LNCAP (cell line): ENCODE results near the gene FAM174C.

Source experiments
- CTCF ChIP-seq: fragments of 450-650 bp; IDR thresholded peaks from 2 replicates; pipeline ENCODE4 v1.5.1; 2017; ENCODE audit warnings: mild to moderate bottlenecking

The FAM174C gene

GRCh38 chr19:1275260-1275975 lies at the start of gene FAM174C:
Gene FAM174C (plus strand): TSS chr19:1275530. CDS start chr19:1275550, 20 bp downstream.
- no peak for TF ChIP-seq CTCF

- no peak for TF ChIP-seq CTCF
These were observed 49.2 kb upstream of the FAM174C start for GRCh38 chr19:1226227-1226518.

- TF ChIP-seq CTCF = no peak
These were observed 48.6 kb upstream of the FAM174C start for GRCh38 chr19:1226522-1227303.

- TF ChIP-seq CTCF = no peak
These were observed 47.9 kb upstream of the FAM174C start for GRCh38 chr19:1227304-1228054.

DNA sequence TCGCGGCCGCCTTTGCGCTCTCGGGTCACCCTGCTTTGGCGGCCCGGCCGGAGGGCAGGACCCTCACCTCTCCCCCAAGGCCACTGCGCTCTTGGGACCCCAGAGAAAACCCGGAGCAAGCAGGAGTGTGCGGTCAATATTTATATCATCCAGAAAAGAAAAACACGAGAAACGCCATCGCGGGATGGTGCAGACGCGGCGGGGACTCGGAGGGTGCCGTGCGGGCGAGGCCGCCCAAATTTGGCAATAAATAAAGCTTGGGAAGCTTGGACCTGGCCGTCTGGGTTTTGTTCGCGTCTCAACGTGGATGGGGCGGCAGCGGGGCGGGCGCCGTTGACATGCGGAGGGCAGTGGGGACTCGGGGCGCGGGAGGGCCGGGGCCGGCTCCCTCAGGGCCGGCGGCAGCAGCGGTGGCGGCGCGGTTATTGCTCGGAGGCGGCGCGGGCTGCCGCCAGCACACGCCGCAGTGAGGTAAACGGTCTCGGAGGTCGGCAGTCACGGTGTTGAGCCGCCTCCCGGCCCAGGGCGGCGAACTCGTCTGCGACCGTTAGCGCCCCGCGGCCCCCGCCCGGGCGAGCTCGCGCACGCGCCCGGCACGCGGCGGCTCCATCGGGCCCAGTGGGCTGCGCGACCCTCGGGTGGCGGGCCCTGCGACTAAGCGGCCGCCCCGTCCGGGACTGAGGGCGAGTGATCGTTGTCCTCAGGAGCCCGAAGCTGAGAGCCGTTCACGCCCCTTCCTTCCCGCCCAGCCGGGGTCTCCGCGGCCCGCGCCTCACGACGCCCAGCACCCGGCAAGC lies 47.0 kb upstream of the FAM174C start:
- no peak for TF ChIP-seq CTCF

GRCh38 chr19:1229056-1229923 lies 46.0 kb upstream of the FAM174C start:
- TF ChIP-seq CTCF = no peak
